ENCODE data around the gene CCDC170.
A peak's percentile ranks its signal among the peaks of the same experiment; 100 is the strongest.

The CCDC170 gene

GRCh38 chr6:151656392-151656791 is 162.6 kb downstream of the CCDC170 start:
- no peak overlapping the region for H2BK12ac ChIP-seq (ENCODE audit: low read length)
- WGBS (ENCODE audit: extremely low coverage, insufficient coverage, insufficient read length): no CpG with 5 or more reads among the region's 4 CpGs
- no peak overlapping the region for H3K14ac ChIP-seq (ENCODE audit: low read length)

GRCh38 chr6:151658091-151658490 is 164.3 kb downstream of the CCDC170 start:
- Histone ChIP-seq H3K14ac (ENCODE audit: low read length) (no peak overlapping the region), H2AK5ac (ENCODE audit: low read length) (no peak overlapping the region), H2AFZ (ENCODE audit: insufficient read depth, low read length, poor library complexity) (no peak overlapping the region), H3K4ac (ENCODE audit: low read depth, low read length) (no peak overlapping the region), H3K18ac (ENCODE audit: low read length) (no peak overlapping the region), H2BK5ac (ENCODE audit: low read depth, low read length, poor library complexity) (no peak overlapping the region), H3K4me3 (ENCODE audit: low read depth, low read length) (no peak overlapping the region), H4K8ac (ENCODE audit: low read depth, low read length) (no peak overlapping the region), H3K36me3 (ENCODE audit: control insufficient read depth in 1 of 2, insufficient read depth in 2 of 2, low read length in 2 of 2) (no peaks in the 10 kb centered on the region), H3K4me1 (ENCODE audit: control insufficient read depth in 1 of 2, insufficient read depth in 2 of 2, low read length in 2 of 2) (no peaks in the 10 kb centered on the region), H3K9ac (ENCODE audit: low read length) (no peak overlapping the region), H3K9me3 (ENCODE audit: insufficient read depth, low read depth, low read length) (peaks cover 2% of the 10 kb centered on the region), H3K23ac (ENCODE audit: low read length) (no peak overlapping the region), H4K91ac (ENCODE audit: low read depth, low read length) (no peak overlapping the region), H3K79me1 (ENCODE audit: low read length) (no peaks in the 10 kb centered on the region), H3K27ac (ENCODE audit: low read depth, low read length) (no peak overlapping the region), H3K79me2 (ENCODE audit: control insufficient read depth, insufficient read depth, low read length, poor library complexity) (no peaks in the 10 kb centered on the region), H3K27me3 (ENCODE audit: insufficient read depth, low read length) (no peaks in the 10 kb centered on the region), H2BK120ac (ENCODE audit: insufficient read depth, low read length, poor library complexity) (no peak overlapping the region), H2BK12ac (ENCODE audit: low read length) (no peak overlapping the region), H3K4me2 (ENCODE audit: low read length) (no peak overlapping the region), H4K12ac (ENCODE audit: low read depth, low read length) (no peak overlapping the region)
- WGBS (ENCODE audit: extremely low coverage, insufficient coverage, insufficient read length): no CpG with 5 or more reads among the region's 4 CpGs
- no peak for DNase-seq

More at GRCh38 chr6:151656392-151656791, 162.6 kb downstream of the CCDC170 start:
- no peaks in the 10 kb centered on the region for H3K4me1 ChIP-seq (ENCODE audit: control insufficient read depth in 1 of 2, insufficient read depth in 2 of 2, low read length in 2 of 2)
- H4K8ac ChIP-seq (ENCODE audit: low read depth, low read length): no peak overlapping the region
- no peak overlapping the region for H4K91ac ChIP-seq (ENCODE audit: low read depth, low read length)
- no peaks in the 10 kb centered on the region for H3K36me3 ChIP-seq (ENCODE audit: control insufficient read depth in 1 of 2, insufficient read depth in 2 of 2, low read length in 2 of 2)
- no peak overlapping the region for H3K4me2 ChIP-seq (ENCODE audit: low read length)
- H3K27ac ChIP-seq (ENCODE audit: low read depth, low read length): no peak overlapping the region
- H3K18ac ChIP-seq (ENCODE audit: low read length): no peak overlapping the region
- no peak overlapping the region for H2BK120ac ChIP-seq (ENCODE audit: insufficient read depth, low read length, poor library complexity)
- H3K79me2 ChIP-seq (ENCODE audit: control insufficient read depth, insufficient read depth, low read length, poor library complexity): no peaks in the 10 kb centered on the region
- DNase-seq: no peak
- peaks cover 2% of the 10 kb centered on the region for H3K9me3 ChIP-seq (ENCODE audit: insufficient read depth, low read depth, low read length)
- H2AFZ ChIP-seq (ENCODE audit: insufficient read depth, low read length, poor library complexity): no peak overlapping the region
- no peak overlapping the region for H2AK5ac ChIP-seq (ENCODE audit: low read length)
- no peak overlapping the region for H3K23ac ChIP-seq (ENCODE audit: low read length)
- no peaks in the 10 kb centered on the region for H3K79me1 ChIP-seq (ENCODE audit: low read length)
- H3K4ac ChIP-seq (ENCODE audit: low read depth, low read length): no peak overlapping the region
- no peak overlapping the region for H3K4me3 ChIP-seq (ENCODE audit: low read depth, low read length)
- no peak overlapping the region for H2BK5ac ChIP-seq (ENCODE audit: low read depth, low read length, poor library complexity)
- no peaks in the 10 kb centered on the region for H3K27me3 ChIP-seq (ENCODE audit: insufficient read depth, low read length)
- H4K12ac ChIP-seq (ENCODE audit: low read depth, low read length): no peak overlapping the region
- H3K9ac ChIP-seq (ENCODE audit: low read length): no peak overlapping the region

DNA sequence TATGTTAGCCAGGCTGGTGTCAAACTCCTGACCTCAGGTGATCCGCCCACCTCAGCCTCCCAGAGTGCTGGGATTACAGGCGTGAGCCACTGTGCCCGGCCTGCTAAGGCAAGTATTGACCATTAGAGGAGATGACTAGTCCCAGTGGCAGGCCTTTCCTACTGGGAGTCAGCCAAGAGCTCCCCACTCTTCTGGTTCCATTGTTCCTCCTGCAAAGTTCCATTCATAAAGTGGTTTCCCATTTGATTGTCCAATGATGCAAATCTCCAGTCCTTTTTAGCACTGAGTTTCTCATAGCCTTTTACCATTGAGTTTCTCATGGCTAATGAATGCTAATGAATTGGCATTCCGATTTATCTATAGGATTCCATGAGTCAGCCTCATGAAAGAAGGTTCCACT is 165.4 kb downstream of the CCDC170 start:
- no peak for DNase-seq
- Histone ChIP-seq H4K8ac (ENCODE audit: low read depth, low read length) (no peak overlapping the region), H3K4me2 (ENCODE audit: low read length) (no peak overlapping the region), H4K91ac (ENCODE audit: low read depth, low read length) (no peak overlapping the region), H3K36me3 (ENCODE audit: control insufficient read depth in 1 of 2, insufficient read depth in 2 of 2, low read length in 2 of 2) (no peaks in the 10 kb centered on the region), H2AFZ (ENCODE audit: insufficient read depth, low read length, poor library complexity) (no peak overlapping the region), H3K14ac (ENCODE audit: low read length) (no peak overlapping the region), H3K4ac (ENCODE audit: low read depth, low read length) (no peak overlapping the region), H3K27me3 (ENCODE audit: insufficient read depth, low read length) (no peaks in the 10 kb centered on the region), H3K18ac (ENCODE audit: low read length) (no peak overlapping the region), H3K9me3 (ENCODE audit: insufficient read depth, low read depth, low read length) (peaks cover 2% of the 10 kb centered on the region), H3K27ac (ENCODE audit: low read depth, low read length) (no peak overlapping the region), H4K12ac (ENCODE audit: low read depth, low read length) (no peak overlapping the region), H2AK5ac (ENCODE audit: low read length) (no peak overlapping the region), H3K9ac (ENCODE audit: low read length) (no peak overlapping the region), H3K4me3 (ENCODE audit: low read depth, low read length) (no peak overlapping the region), H3K79me1 (ENCODE audit: low read length) (no peaks in the 10 kb centered on the region), H2BK5ac (ENCODE audit: low read depth, low read length, poor library complexity) (no peak overlapping the region), H2BK120ac (ENCODE audit: insufficient read depth, low read length, poor library complexity) (no peak overlapping the region), H3K23ac (ENCODE audit: low read length) (no peak overlapping the region), H3K79me2 (ENCODE audit: control insufficient read depth, insufficient read depth, low read length, poor library complexity) (no peaks in the 10 kb centered on the region), H3K4me1 (ENCODE audit: control insufficient read depth in 1 of 2, insufficient read depth in 2 of 2, low read length in 2 of 2) (no peaks in the 10 kb centered on the region), H2BK12ac (ENCODE audit: low read length) (no peak overlapping the region)
- WGBS (ENCODE audit: extremely low coverage, insufficient coverage, insufficient read length): no CpG with 5 or more reads among the region's 4 CpGs

DNA sequence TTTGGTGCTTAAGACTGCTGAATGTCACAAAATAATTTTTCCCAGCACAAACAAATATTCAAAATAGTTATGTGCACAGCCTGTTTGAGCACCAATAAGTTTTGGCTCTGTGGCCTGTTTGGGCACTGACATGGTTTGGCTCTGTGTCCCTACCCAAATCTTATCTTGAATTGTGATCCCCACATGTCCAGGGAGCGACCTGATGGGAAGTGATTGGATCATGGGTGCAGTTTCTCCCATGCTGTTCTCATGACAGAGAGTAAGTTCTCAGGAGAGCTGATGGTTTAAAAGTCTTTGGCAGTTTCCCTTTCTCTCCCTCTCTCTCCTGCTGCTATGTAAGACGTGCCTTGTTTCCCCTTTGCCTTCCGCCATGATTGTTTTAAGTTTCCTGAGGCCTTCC is 167.7 kb downstream of the CCDC170 start:
- no peak overlapping the region for H2AK5ac ChIP-seq (ENCODE audit: low read length)
- H2BK12ac ChIP-seq (ENCODE audit: low read length): no peak overlapping the region
- no peak overlapping the region for H3K4me2 ChIP-seq (ENCODE audit: low read length)
- H3K4me1 ChIP-seq (ENCODE audit: control insufficient read depth in 1 of 2, insufficient read depth in 2 of 2, low read length in 2 of 2): no peaks in the 10 kb centered on the region
- H3K79me1 ChIP-seq (ENCODE audit: low read length): no peaks in the 10 kb centered on the region
- no peak overlapping the region for H3K4ac ChIP-seq (ENCODE audit: low read depth, low read length)
- no CpG with 5 or more reads among the region's 3 CpGs for WGBS (ENCODE audit: extremely low coverage, insufficient coverage, insufficient read length)
- no peak overlapping the region for H3K9ac ChIP-seq (ENCODE audit: low read length)
- H3K23ac ChIP-seq (ENCODE audit: low read length): no peak overlapping the region
- H3K4me3 ChIP-seq (ENCODE audit: low read depth, low read length): peak overlapping the region; percentile 13
- no peak overlapping the region for H3K14ac ChIP-seq (ENCODE audit: low read length)
- H3K27ac ChIP-seq (ENCODE audit: low read depth, low read length): no peak overlapping the region
- H2BK120ac ChIP-seq (ENCODE audit: insufficient read depth, low read length, poor library complexity): no peak overlapping the region
- H4K12ac ChIP-seq (ENCODE audit: low read depth, low read length): no peak overlapping the region
- H4K91ac ChIP-seq (ENCODE audit: low read depth, low read length): no peak overlapping the region
- no peaks in the 10 kb centered on the region for H3K36me3 ChIP-seq (ENCODE audit: control insufficient read depth in 1 of 2, insufficient read depth in 2 of 2, low read length in 2 of 2)
- H3K27me3 ChIP-seq (ENCODE audit: insufficient read depth, low read length): no peaks in the 10 kb centered on the region
- no peak overlapping the region for H4K8ac ChIP-seq (ENCODE audit: low read depth, low read length)
- no peak overlapping the region for H2AFZ ChIP-seq (ENCODE audit: insufficient read depth, low read length, poor library complexity)
- no peak overlapping the region for H2BK5ac ChIP-seq (ENCODE audit: low read depth, low read length, poor library complexity)
- DNase-seq: no peak
- no peaks in the 10 kb centered on the region for H3K79me2 ChIP-seq (ENCODE audit: control insufficient read depth, insufficient read depth, low read length, poor library complexity)
- H3K9me3 ChIP-seq (ENCODE audit: insufficient read depth, low read depth, low read length): no peaks in the 10 kb centered on the region
- no peak overlapping the region for H3K18ac ChIP-seq (ENCODE audit: low read length)
